Embryonic facial prominence (tissue), 1 donor: ENCODE results near the gene VIPR1.
"Not testable (repeated sequence)": the region's sequence is repeated elsewhere in the genome, so short reads cannot be mapped to it uniquely, and the experiment has no call there.

ENCODE experiments used
- DNase-seq: peaks from one replicate; pipeline ENCODE4 v3.0.0-alpha.2; 2016; ENCODE audit errors: extremely low spot score

VIPR1 gene

DNA sequence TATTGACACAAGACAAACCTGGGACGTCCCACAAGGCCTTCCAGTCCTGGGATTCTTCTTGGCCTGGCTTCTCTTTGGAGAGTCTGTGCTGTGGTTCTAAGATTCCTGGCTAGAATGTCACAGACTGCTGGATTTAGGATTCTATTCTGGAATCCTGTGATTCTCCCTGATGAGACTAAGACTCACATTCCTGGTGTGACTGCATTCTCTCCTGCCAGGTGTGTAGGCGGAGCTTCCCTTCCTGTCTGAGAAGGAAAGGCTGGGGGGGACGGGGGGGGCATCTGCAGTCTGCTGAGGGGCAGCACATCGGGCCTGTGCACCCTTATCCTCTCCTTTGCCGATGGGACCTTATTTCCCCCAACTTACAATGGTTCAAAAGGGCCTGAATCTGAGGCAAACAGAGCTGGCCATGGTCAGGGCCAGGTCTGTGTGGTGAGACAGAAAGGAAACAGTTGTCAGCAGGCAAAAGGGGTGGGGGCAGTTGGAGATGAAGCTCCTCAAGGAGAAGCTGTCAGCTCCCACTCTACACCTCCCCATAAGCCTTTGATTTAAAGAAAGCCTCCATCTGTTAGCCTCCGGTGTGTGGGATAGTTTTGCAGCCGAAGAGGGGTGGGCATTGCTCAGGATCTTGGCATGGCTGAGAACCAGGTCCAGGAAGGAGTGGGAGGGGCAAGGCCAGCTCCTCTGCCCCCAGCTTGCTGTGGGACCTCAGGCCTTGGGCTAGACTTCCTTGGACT is 30.9 kb downstream of the VIPR1 start:
- DNase-seq, result no peak

- DNase-seq, result no peak
These were observed 33.7 kb downstream of the VIPR1 start for GRCh38 chr3:42535981-42536784.

DNA sequence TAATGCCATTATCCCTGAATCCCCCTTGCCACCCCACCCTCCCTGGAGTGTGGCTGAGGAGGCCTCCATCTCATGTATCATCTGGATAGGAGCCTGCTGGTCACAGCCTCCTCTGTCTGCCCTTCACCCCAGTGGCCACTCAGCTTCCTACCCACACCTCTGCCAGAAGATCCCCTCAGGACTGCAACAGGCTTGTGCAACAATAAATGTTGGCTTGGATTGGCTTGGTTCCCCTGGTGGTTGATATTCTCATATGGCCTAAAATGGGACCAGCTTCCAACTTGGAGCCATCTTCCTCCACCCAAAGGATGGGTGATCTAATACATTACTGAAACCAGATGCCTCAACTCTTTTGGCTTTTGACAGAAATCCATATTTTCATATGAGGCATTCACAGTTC is 34.9 kb downstream of the VIPR1 start:
- DNase-seq, result no peak

DNA sequence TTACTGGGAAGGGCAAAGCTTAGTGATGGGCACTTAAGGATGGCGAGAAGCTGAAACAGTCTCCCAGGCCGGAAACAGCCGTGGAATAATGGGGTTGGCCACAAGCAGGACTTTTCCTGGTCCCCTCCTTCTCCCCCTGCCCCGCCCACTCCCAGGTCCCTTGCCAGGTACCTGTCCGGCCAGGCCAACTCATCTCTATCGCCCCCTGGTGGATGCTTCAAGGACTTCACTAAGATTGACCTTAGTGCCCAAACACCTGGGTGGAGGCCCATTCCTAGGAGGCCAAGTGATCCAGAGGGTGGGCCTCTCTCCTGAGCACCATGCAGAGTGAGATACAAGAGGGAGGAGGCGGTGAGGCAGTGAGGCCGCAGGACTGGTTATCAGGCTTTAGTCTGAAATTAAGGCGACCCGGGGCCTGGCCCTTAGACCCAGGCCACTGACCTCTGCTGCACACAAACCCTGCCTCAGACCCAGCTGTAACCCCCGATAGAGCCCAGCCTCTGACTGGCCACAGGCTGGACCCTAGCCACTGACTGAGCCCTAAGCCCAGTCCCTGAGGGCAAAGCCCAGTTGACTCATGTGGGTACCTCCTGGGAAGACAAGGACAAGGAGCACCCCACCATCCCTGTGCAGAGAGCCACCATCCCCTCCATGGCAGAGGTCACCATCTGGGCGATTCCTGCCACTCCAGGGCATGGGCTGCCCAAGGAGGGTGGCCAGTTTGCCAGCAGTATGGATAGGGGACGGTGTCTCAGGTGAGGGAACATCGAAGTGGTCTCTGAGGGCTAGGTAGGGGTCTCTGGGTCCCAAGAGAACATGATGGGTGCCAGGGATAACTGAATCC is 37.6 kb downstream of the VIPR1 start:
- no peak for DNase-seq

- DNase-seq, result no peak
These were observed 38.6 kb downstream of the VIPR1 start for GRCh38 chr3:42541079-42541478.

GRCh38 chr3:42544492-42545283 is 42.2 kb downstream of the VIPR1 start:
- DNase-seq, result no peak

DNA sequence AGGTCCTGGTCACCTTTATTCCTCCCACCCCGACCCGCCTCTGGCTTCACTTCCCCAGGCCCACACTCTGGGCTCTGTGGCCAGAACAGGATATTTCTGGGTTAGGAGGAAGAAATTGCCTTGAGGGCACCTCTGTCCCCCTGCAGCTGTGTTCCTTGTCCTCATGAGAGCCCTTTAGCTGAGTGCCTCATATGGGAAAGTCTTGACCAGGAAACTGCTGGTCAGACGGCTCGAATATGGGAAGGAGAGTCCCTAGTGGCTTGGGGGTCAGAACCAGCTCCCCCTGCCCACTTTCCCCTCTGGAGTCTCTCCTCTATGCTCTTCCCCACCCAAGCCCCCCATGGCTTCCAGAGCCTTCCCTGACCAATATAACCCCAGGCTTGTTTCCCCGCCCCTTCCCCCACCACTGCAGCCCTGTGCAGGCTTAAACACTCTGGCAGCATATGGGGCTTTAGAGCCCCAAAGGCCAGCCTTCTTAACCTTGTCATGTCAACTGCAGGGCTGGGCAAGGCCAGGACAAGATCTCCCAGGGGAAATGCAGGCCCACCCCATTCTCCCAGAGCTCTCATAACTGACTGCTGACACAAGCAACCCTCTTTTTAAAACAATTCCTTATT is 42.9 kb downstream of the VIPR1 start:
- no peak for DNase-seq

DNA sequence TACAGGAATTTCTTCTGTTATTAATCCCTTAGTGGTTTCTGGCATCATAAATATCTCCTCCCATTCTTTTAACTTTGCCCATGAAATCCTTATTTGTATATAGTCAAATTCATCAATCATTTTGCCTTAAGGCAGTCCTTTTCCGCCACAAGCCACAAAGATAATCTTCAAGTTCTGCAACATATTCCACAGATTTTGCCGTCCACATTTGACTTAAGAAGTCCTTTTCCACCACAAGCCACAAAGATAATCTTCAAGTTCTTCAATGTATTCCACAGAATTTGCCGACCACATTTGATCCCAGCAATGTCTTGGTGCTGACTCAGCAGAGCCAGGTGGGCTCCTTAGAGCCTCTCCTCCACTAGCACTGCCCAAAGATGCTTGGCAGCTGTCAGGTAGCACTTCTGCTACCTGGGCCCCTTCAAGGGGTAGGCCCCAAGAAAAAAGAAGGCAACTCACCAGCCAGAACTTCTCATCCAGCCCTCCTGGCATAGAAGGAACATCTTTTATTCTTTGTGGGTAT is 44.3 kb downstream of the VIPR1 start:
- DNase-seq, result no peak

DNA sequence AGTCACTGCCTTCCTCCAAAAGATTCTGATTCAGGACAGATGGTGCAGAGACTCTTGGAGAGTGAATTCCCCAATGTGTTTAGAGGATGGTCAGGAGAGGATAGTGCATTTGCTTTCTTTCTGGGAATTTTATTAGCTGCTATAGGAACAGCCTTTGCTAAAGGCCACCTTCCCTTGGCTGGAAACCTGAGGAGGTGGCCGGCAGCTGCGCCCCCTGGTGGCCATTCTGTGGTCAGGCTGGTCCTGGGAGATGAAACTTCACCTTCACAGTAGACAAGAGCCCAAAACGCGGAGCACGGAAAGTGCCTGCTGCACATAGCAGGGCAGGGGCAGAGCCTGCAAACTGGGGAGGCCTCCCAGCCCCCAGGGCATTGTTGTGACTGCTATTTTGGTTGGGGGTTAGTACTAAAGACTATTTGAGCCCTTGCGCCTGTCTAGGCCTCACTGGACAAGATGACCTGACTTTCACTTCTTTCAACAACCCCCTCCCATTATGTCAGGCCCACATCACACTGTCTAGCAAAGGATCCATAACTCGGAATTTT is 45.0 kb downstream of the VIPR1 start:
- DNase-seq, result no peak

- no peak for DNase-seq
These were observed 46.7 kb downstream of the VIPR1 start for GRCh38 chr3:42549131-42549530.

DNA sequence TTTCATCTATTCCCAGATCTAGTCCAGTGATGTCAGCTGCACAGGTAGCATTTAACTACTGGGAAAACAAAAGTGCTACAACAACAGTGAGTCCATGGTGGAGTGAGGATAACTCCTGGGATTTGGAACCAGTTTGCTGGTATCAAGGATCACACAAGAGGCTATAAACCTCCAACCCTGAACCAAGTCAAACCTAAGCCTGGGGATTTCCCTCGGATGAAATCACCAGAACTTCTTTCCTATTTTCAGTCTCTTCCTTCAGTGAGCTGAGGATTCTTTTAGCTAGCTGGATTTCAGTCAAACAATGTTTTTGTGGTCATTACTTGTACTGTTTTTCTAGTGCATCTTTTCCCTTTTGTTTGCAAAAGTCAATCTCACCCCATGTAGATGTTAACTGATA is 47.8 kb downstream of the VIPR1 start:
- DNase-seq, result no peak

DNA sequence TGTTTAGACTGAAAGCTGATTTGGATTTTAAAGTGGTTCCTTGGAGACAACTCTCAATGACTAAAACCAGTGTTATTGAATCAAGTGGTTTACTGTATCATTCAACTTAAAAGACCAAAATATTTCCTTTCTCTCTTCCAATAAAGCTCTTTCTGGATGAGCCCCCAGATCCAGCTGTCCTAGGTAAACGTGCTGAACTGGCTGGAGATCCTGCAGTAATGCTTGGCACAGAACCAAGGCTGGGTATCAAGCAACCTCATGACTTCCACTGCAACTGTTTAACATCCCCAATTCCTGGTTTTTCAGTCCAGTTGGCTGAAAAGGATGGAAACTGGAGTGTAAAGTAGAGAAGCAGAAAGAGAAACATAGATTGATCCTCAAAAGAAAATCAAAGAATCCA is 50.4 kb downstream of the VIPR1 start:
- no peak for DNase-seq

GRCh38 chr3:42556089-42556632 is 53.7 kb downstream of the VIPR1 start:
- no peak for DNase-seq

DNA sequence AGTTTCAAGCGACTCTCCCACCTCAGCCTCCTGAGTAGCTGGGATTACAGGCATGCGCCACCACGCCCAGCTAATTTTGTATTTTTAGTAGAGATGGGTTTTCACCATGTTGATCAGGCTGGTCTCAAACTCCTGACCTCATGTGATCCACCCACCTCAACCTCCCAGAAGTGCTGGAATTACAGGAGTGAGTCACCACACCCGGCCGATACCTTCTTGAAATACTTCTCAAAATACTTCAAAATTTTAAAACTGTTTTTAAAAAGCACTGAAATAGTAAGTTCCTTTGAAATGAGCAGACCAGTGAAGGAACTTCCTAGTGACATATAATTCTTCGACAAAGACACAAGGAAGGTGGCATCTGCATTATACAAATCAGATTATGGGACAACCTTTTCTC is 54.4 kb downstream of the VIPR1 start:
- not testable (repeated sequence) for DNase-seq

GRCh38 chr3:42557854-42558253 is 55.4 kb downstream of the VIPR1 start:
- DNase-seq, result no peak

DNA sequence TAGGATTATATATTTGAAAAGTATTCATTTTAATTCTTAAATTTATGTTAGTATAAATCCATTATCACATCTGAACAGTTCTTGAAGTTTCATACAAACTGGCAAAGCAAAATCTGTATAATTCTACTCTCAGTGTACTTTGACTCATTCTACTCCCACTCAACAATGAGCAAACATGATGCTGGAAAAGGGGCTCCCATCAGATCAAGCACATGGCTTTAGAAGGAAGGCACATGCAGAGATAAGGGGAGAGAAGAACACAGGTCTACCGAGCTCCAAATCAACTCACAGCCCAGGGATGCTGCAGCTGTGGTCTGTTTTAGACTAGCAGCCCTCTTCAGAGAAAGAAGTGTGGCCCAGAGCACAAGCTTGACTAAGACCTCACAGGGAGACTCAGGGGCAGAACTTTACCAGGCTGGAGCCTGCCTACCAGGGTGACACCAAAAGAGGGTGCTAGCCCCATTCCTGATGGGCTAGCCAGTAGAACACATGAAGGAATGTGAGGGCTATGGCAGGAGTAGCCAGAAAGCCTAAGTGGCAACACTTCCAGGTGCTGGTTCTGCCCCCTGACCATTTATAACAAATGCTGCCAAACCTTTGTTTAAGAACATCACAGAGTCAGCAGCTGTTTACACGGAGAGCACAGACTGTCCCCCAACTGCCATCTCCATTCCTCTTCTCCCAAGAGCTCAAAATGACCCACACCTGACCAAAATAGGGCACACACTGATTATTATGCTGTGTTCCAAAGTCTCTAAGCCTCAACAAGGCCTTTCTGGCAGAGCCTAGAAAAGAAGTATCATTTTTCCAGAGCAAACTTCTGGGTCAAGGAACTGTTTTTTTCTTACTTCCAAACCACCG is 59.8 kb downstream of the VIPR1 start:
- DNase-seq, result no peak

- DNase-seq, result no peak
These were observed 67.2 kb downstream of the VIPR1 start for GRCh38 chr3:42569593-42570142.

DNA sequence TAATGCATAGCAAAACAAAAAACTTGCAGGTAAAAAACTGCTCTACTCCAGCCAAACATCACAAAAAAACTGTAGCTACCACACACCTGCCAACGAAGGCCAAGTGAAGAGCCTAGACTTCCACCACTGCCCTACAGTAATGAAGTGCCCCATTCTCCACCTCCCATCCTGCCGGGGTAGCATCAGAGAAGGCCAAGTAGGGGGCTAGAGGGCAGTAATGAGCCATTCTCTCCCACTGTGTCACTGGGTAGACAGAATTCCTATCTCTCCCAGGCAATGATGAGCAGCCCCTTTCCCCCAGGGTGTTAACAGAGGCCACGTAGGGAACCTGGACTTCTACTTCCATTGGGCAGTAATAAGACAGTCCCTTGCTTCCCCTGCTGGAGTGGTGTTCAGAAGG is 69.8 kb downstream of the VIPR1 start:
- no peak for DNase-seq

DNA sequence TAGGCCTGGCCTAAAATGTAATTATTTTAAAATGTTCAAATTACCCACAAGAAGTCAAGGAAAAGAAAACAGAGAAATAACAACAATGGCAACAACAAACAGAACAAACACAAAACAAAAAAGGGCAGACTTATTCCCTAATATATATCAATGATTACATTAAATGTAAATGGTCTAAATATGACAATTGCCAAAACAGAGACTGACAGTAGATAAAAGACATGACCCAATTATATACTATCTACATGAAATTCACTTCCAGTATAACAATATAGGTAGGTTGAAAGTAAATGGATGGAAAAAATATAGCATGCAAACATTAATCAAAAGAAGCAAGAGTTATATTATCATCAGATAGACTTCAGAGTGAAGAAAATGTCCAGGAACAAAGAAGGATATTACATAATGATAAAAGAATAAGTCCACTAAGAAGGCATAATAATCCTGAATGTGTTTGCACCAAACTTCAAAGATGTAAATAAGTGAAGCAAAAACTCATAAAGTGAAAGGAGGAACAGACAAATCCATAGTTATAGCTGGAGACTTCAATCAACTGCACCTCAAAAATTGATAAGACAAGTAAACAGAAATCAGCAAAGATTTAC is 72.8 kb downstream of the VIPR1 start:
- DNase-seq, result no peak
